Activated T-helper 2 cell treated with anti-CD3 and anti-CD28 coated beads, Interferon-gamma antibody, Interleukin-2, Interleukin-4, amounts not matched to agents 10 μg/mL and 5 μg/mL and 100 μg/mL, durations not matched to agents 14 hours and 24 hours and 36 hours (primary cell): ENCODE data around the gene NEDD9. TPM values are rescaled to one million over a fixed set of nuclear protein-coding genes. Genes with fewer than 3 reads are reported as not detected.

Experiments used
- DNase-seq: peaks from one replicate; pipeline ENCODE4 v3.0.0; 2021; ENCODE audit warnings: low spot score
- H3K27ac Mint-ChIP-seq: one replicate; pipeline ENCODE4 v1.8.0; 2021; ENCODE audit warnings: mixed read lengths
- H3K27me3 Mint-ChIP-seq: one replicate; pipeline ENCODE4 v1.8.0; 2021; ENCODE audit warnings: low read depth, mixed read lengths
- H3K36me3 Mint-ChIP-seq: one replicate; pipeline ENCODE4 v1.8.0; 2021; ENCODE audit warnings: low read depth, mixed read lengths
- H3K4me1 Mint-ChIP-seq: one replicate; pipeline ENCODE4 v1.8.0; 2021; ENCODE audit warnings: low read depth, mixed read lengths
- H3K4me3 Mint-ChIP-seq: one replicate; pipeline ENCODE4 v1.8.0; 2021; ENCODE audit warnings: low read depth, mild to moderate bottlenecking, moderate library complexity, mixed read lengths
- H3K9me3 Mint-ChIP-seq: one replicate; pipeline ENCODE4 v1.8.0; 2021; ENCODE audit warnings: mixed read lengths
- intact Hi-C: fragments of 100-400 bp; cut with micrococcal nuclease; formaldehyde crosslinking; loops from one replicate; pipeline ENCODE4 v1.15.1; 2023
- total RNA-seq: library from RNA; stranded (reverse); gene quantifications from 2 replicates; pipeline ENCODE4 v1.2.3, GENCODE V29; 2022

The NEDD9 gene, protein sequence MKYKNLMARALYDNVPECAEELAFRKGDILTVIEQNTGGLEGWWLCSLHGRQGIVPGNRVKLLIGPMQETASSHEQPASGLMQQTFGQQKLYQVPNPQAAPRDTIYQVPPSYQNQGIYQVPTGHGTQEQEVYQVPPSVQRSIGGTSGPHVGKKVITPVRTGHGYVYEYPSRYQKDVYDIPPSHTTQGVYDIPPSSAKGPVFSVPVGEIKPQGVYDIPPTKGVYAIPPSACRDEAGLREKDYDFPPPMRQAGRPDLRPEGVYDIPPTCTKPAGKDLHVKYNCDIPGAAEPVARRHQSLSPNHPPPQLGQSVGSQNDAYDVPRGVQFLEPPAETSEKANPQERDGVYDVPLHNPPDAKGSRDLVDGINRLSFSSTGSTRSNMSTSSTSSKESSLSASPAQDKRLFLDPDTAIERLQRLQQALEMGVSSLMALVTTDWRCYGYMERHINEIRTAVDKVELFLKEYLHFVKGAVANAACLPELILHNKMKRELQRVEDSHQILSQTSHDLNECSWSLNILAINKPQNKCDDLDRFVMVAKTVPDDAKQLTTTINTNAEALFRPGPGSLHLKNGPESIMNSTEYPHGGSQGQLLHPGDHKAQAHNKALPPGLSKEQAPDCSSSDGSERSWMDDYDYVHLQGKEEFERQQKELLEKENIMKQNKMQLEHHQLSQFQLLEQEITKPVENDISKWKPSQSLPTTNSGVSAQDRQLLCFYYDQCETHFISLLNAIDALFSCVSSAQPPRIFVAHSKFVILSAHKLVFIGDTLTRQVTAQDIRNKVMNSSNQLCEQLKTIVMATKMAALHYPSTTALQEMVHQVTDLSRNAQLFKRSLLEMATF
- 34.5 and 35.0 TPM in 2 replicates for total RNA-seq

GRCh38 chr6:11232193-11232769 is at the start of gene NEDD9:
Gene NEDD9 (minus strand): TSS chr6:11232668. CDS start chr6:11232515, 153 bp downstream.
- Mint-ChIP-seq H3K4me1 (peaks cover 64% of the 10 kb centered on the region), H3K27ac (peak within 1 kb of the TSS; percentile 99), H3K36me3 (peaks cover 27% of the 10 kb centered on the region), H3K9me3 (no peaks in the 10 kb centered on the region), H3K27me3 (no peaks in the 10 kb centered on the region), H3K4me3 (peak within 1 kb of the TSS; percentile 93)
- DNase-seq, result peak; percentile 94
- intact Hi-C loops, result loop anchor here (1.0 to 10.0 kb wide), 10 partner anchors 8 to 305 kb away; partner anchors contain the start of genes SMIM13 and TMEM170B

- Mint-ChIP-seq H3K4me3 (no peak overlapping the region), H3K27me3 (no peaks in the 10 kb centered on the region), H3K4me1 (peaks cover 18% of the 10 kb centered on the region), H3K36me3 (peaks cover 33% of the 10 kb centered on the region), H3K9me3 (no peaks in the 10 kb centered on the region), H3K27ac (no peak overlapping the region)
- no peak for DNase-seq
- intact Hi-C loops, result no loop called here
These were observed 49.8 kb upstream of the NEDD9 start for GRCh38 chr6:11282245-11282644.

GRCh38 chr6:11280394-11280793 is 47.9 kb upstream of the NEDD9 start:
- Mint-ChIP-seq H3K27ac (no peak overlapping the region), H3K27me3 (no peaks in the 10 kb centered on the region), H3K9me3 (no peaks in the 10 kb centered on the region), H3K4me3 (no peak overlapping the region), H3K4me1 (peaks cover 35% of the 10 kb centered on the region), H3K36me3 (peaks cover 34% of the 10 kb centered on the region)
- intact Hi-C loops, result no loop called here
- DNase-seq, result no peak

- Mint-ChIP-seq H3K4me1 (peaks cover 38% of the 10 kb centered on the region), H3K27ac (no peak overlapping the region), H3K36me3 (peaks cover 36% of the 10 kb centered on the region), H3K4me3 (no peak overlapping the region), H3K27me3 (no peaks in the 10 kb centered on the region), H3K9me3 (no peaks in the 10 kb centered on the region)
- intact Hi-C loops, result loop anchor here (5.0 kb wide), 4 partner anchors 43 to 183 kb away; no protein-coding TSS in a partner anchor
- DNase-seq, result no peak
These were observed 46.8 kb upstream of the NEDD9 start for GRCh38 chr6:11279284-11279689.

- DNase-seq, result no peak
- Mint-ChIP-seq H3K9me3 (no peaks in the 10 kb centered on the region), H3K27ac (peak overlapping the region; percentile 95), H3K36me3 (peaks cover 45% of the 10 kb centered on the region), H3K4me3 (no peak overlapping the region), H3K27me3 (no peaks in the 10 kb centered on the region), H3K4me1 (peaks cover 38% of the 10 kb centered on the region)
- intact Hi-C loops, result loop anchor here (5.0 kb wide), 4 partner anchors 44 to 184 kb away; no protein-coding TSS in a partner anchor
These were observed 45.7 kb upstream of the NEDD9 start for GRCh38 chr6:11278207-11278559.

DNA sequence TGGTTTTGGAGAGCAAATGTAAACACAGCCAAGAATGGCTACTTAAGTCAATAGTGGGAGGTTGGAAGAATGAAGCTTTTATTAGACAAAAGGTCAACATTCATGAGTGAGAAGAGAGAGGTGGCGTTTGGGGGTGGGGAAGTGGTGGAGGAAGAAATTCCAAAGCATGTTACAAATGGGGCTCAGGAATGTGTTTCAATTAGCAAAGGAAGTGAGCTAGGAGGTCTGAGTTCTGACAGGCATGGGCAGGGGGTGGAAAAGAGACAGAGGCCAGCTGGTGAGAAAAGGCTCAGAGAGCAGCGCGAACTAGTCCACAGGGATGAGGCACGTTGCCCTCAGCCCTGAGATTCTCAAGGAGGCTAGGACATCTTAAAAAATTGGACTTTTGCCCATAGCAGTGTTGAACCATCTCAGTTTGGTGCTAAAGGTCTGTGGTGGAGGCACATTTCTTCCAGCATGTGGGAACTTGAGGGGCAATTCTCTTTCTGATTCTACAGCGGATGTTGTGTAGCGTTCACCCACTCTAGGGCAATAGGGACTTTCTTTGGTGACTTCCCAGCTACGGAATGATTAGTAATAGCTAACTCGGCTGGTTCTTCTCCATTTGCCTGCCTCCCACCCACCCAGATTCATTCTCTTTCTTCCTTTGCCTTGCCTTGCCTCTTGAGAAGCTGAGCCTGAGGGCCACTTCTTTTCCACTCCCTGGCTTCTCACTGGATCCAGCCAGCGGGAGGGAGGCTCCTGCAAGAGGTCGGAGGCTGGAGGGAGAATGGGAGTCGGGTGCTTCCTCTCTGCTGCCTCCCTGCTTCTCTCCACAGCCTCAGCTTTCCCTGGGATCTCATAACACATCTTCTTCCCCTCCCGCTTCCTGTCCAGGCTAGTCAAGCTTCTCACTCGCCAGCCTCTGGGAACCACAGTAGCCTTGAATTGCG is 45.1 kb upstream of the NEDD9 start:
- Mint-ChIP-seq H3K4me1 (peaks cover 38% of the 10 kb centered on the region), H3K27me3 (no peaks in the 10 kb centered on the region), H3K4me3 (no peak overlapping the region), H3K36me3 (peaks cover 50% of the 10 kb centered on the region), H3K9me3 (no peaks in the 10 kb centered on the region), H3K27ac (peak overlapping the region; percentile 95)
- intact Hi-C loops, result loop anchor here (5.0 kb wide), 4 partner anchors 45 to 185 kb away; no protein-coding TSS in a partner anchor
- DNase-seq, result no peak

GRCh38 chr6:11276911-11277274 is 44.4 kb upstream of the NEDD9 start:
- peak overlapping the region; percentile 95 for H3K27ac Mint-ChIP-seq

DNA sequence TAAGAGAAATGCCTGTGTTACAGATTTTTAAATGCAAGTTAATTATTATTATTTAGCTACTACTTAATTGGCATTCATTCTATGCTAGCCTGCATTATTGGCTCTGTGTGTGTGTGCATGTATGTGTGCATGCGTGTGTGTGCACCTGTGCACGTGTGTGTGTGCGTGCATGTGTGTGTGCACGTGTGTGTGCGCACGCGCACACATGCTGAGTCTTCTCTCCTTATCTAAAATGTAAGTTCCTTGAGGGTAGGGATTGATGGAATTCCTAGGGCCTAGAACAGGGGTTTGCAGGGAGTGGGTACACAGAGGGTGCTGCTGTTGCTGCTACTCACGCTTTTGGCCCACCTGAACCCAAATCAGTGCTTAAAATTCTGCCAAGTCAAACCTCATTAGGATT is 43.8 kb upstream of the NEDD9 start:
- Mint-ChIP-seq H3K27me3 (no peaks in the 10 kb centered on the region), H3K4me3 (no peak overlapping the region), H3K9me3 (no peaks in the 10 kb centered on the region), H3K36me3 (peaks cover 61% of the 10 kb centered on the region), H3K27ac (no peak overlapping the region), H3K4me1 (peaks cover 42% of the 10 kb centered on the region)
- DNase-seq, result no peak
- intact Hi-C loops, result loop anchor here (5.0 kb wide), 4 partner anchors 46 to 186 kb away; no protein-coding TSS in a partner anchor

More at GRCh38 chr6:11276911-11277274, 44.4 kb upstream of the NEDD9 start:
- H3K4me1 Mint-ChIP-seq, result peaks cover 40% of the 10 kb centered on the region
- H3K9me3 Mint-ChIP-seq, result no peaks in the 10 kb centered on the region
- DNase-seq, result no peak
- no peaks in the 10 kb centered on the region for H3K27me3 Mint-ChIP-seq
- intact Hi-C loops, result loop anchor here (5.0 kb wide), 4 partner anchors 45 to 185 kb away; no protein-coding TSS in a partner anchor
- no peak overlapping the region for H3K4me3 Mint-ChIP-seq
- H3K36me3 Mint-ChIP-seq, result peaks cover 55% of the 10 kb centered on the region

GRCh38 chr6:11275598-11275997 is 43.1 kb upstream of the NEDD9 start:
- H3K9me3 Mint-ChIP-seq, result no peaks in the 10 kb centered on the region
- peaks cover 64% of the 10 kb centered on the region for H3K36me3 Mint-ChIP-seq
- H3K27ac Mint-ChIP-seq, result peak overlapping the region; percentile 65
- DNase-seq, result no peak
- H3K4me3 Mint-ChIP-seq, result no peak overlapping the region
- H3K27me3 Mint-ChIP-seq, result no peaks in the 10 kb centered on the region
- intact Hi-C loops, result loop anchor here (1.0 to 5.0 kb wide), 9 partner anchors 17 to 187 kb away; partner anchors contain the start of gene NEDD9
- peaks cover 42% of the 10 kb centered on the region for H3K4me1 Mint-ChIP-seq

DNA sequence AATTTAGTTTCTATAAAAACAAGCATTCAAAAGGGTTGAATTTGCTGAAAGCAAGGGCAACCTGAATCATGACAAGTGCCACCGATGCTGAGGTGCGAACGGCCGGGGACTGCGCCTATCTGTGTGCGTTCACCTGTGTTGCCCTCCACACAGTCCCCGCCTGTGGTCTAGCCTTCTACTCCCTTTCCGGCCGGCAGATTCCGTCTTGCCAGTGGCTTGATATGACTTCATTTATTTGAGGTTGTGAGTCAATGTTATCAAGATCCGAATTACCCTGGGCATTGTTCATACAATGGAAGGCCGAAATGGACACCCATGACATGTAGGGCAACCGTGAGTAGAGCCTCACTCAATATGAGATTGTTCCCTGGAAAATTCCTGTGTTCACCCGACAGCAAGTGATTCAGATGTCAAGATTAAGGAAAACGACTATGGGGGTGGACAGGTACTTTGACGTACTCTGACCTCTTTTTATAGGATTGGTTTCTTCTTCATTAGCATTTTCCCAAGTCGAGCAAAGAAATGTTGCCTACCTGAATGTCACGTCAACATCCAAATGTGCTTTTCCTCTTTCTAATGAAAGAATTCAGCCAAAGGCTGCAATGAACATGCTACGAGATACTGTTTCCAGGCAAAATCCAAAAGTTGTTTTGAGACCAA is 41.1 kb upstream of the NEDD9 start:
- Mint-ChIP-seq H3K27ac (no peak overlapping the region), H3K4me1 (peaks cover 40% of the 10 kb centered on the region)
- intact Hi-C loops, result loop anchor here (2.0 kb wide), 4 partner anchors 15 to 69 kb away; partner anchors contain the start of gene NEDD9

DNA sequence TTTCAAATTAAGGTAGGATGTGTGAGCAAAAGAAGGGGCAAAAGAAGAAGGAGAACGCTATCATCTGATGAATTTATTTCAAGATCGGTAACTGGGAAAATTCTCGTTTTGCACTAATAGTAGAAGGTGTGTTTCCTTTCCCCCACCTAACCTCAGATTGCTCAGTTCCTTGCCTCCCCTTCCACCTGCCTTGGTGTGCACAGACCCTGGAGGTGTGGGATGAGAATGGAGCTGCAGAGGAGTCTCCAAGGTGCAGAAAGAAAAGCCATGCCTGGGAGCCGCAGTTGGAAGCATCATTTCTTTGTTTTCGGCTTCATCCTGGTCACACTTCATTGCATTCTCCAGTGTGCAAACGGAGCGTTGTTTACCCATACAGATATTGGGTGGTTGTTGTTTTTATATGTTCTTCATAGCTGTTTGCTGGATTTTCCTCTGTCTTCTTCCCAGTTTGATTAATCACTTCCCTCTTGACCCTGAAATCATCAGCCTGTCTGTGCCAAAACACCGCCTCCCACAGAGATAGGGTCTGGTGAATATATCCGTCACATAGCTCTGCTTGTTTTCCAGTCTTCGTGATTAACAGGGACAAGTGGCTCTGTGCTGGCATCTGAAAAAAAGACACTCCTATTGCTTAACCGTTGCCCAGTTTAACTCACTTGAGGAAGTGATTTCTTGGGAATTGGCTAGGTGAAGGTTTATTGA is 40.2 kb upstream of the NEDD9 start:
- no peaks in the 10 kb centered on the region for H3K27me3 Mint-ChIP-seq
- H3K4me3 Mint-ChIP-seq, result no peak overlapping the region
- no peaks in the 10 kb centered on the region for H3K9me3 Mint-ChIP-seq
- no peak for DNase-seq
- H3K36me3 Mint-ChIP-seq, result peaks cover 53% of the 10 kb centered on the region
- H3K4me1 Mint-ChIP-seq, result peaks cover 31% of the 10 kb centered on the region
- intact Hi-C loops, result no loop called here
- H3K27ac Mint-ChIP-seq, result no peak overlapping the region

More for the DNA sequence above, 41.1 kb upstream of the NEDD9 start:
- Mint-ChIP-seq H3K36me3 (peaks cover 54% of the 10 kb centered on the region), H3K9me3 (no peaks in the 10 kb centered on the region), H3K4me3 (no peak overlapping the region), H3K27me3 (no peaks in the 10 kb centered on the region)
- no peak for DNase-seq
